NOMO-1 (cell line): ENCODE results near the gene RUVBL2.
A peak's percentile ranks its signal among the peaks of the same experiment; 100 is the strongest.
"Not testable (repeated sequence)": the region's sequence is repeated elsewhere in the genome, so short reads cannot be mapped to it uniquely, and the experiment has no call there.

ENCODE experiments used
- DNase-seq, 2 experiments: peaks; one replicate each; lab custom pipeline; 2025; ENCODE audit not compliant: unreplicated experiment in 2 of 2; lab: John Stamatoyannopoulos, UW

Gene RUVBL2

GRCh38 chr19:49016067-49016839 is 22.6 kb downstream of the RUVBL2 start:
- DNase-seq, result no peak

- DNase-seq, result no peak
Measured at GRCh38 chr19:49017041-49017665, 23.5 kb downstream of the RUVBL2 start, which contains the start of gene LHB. TSS of gene LHB (minus strand) at chr19:49017091. CDS start at chr19:49017081, 10 bp downstream.

GRCh38 chr19:49017666-49018351 is 24.1 kb downstream of the RUVBL2 start:
- DNase-seq, result peak; percentile 56 to 61

GRCh38 chr19:49018388-49019241 is 24.9 kb downstream of the RUVBL2 start:
- DNase-seq, result not testable (repeated sequence)

- peak in 1 of 2 experiments; percentile 21 for DNase-seq
Measured at GRCh38 chr19:49019242-49019932, 25.7 kb downstream of the RUVBL2 start.

GRCh38 chr19:49020342-49020741 is 26.7 kb downstream of the RUVBL2 start:
- DNase-seq, result no peak

- no peak for DNase-seq
Measured at GRCh38 chr19:49020931-49021895, 27.5 kb downstream of the RUVBL2 start.

GRCh38 chr19:49022116-49022515 is 28.4 kb downstream of the RUVBL2 start:
- no peak for DNase-seq

- DNase-seq, result not testable (repeated sequence)
Measured at GRCh38 chr19:49024233-49024632, 30.5 kb downstream of the RUVBL2 start, which contains the start of gene CGB3. TSS of gene CGB3 (minus strand) at chr19:49024333. CDS start at chr19:49023971, 362 bp downstream.

GRCh38 chr19:49025088-49025487 is 31.4 kb downstream of the RUVBL2 start:
- not testable (repeated sequence) for DNase-seq

GRCh38 chr19:49025599-49025998 is 31.9 kb downstream of the RUVBL2 start:
- not testable (repeated sequence) for DNase-seq

GRCh38 chr19:49028686-49029085 is 35.0 kb downstream of the RUVBL2 start:
- not testable (repeated sequence) for DNase-seq

- DNase-seq, result not testable (repeated sequence)
Measured at GRCh38 chr19:49029749-49030148, 36.1 kb downstream of the RUVBL2 start.

GRCh38 chr19:49030323-49030722 is 36.6 kb downstream of the RUVBL2 start:
- not testable (repeated sequence) for DNase-seq

- not testable (repeated sequence) for DNase-seq
Measured at GRCh38 chr19:49031642-49032301, 38.1 kb downstream of the RUVBL2 start, which contains the start of gene CGB2. TSS of gene CGB2 (plus strand) at chr19:49031890. CDS start at chr19:49032096, 206 bp downstream.

- not testable (repeated sequence) for DNase-seq
Measured at GRCh38 chr19:49036815-49037214, 43.1 kb downstream of the RUVBL2 start, which contains the start of gene CGB1. TSS of gene CGB1 (minus strand) at chr19:49036895. CDS start at chr19:49036711, 184 bp downstream.

- DNase-seq, result not testable (repeated sequence)
Measured at GRCh38 chr19:49038111-49038510, 44.4 kb downstream of the RUVBL2 start.
